Activated CD4-positive, alpha-beta memory T cell treated with anti-CD3 and anti-CD28 coated beads for 36 hours (primary cell): Measurements from ENCODE around the gene MIPEP. TPM values are rescaled to one million over a fixed set of nuclear protein-coding genes. Genes with fewer than 3 reads are reported as not detected.

ENCODE experiments used
- total RNA-seq, 2 experiments: library from RNA; stranded (reverse); gene quantifications; one replicate each; pipeline ENCODE4 v1.2.3, GENCODE V29; 2021

MIPEP gene
- total RNA-seq, 2 experiments from 2014 or later = 16.6 to 16.7 TPM

Other genes with a start within 250 kb of the MIPEP start
- gene C1QTNF9B, start 8.1 kb upstream of the MIPEP start, total RNA-seq = not detected